Measurements from ENCODE around the gene ESYT3. TPM values are rescaled to one million over a fixed set of nuclear protein-coding genes. Genes with fewer than 3 reads are reported as not detected.
A peak's percentile ranks its signal among the peaks of the same experiment; 100 is the strongest.

ESYT3 gene
- total and polyA plus RNA-seq, 2 of the 8 experiments (the other 6 are each of a cell fraction or from before 2014, with no cell fraction given) = 4.4 to 7.3 TPM

DNA sequence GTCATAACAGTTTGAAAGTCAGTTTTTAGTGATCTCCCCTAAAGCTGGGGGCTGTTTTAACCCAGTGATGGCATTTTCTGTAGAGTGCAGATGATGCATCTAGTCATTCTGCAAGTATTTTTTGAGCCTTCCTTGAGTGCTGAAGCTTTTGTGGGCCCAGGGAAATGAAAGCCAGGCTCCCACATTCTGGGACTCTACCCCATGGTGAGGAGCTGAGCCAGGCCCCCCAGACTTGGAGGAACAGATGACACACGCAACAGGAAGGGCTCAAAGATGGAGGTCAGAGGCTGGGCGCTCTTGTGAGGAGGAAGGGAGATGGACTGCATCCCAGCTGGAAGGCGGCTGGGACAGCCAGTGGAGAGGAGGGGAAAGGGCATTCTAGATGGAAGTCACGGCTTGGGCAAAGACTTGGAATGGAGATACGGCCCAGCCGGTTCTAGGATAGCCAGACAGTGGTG lies 45.2 kb upstream of the ESYT3 start:
- H2AFZ ChIP-seq (ENCODE audit: low read length) = no peak overlapping the region
- POLR2A ChIA-PET (ENCODE audit: partially characterized antibody) = interaction anchor here (1.0 kb wide), 1 partner anchor 17 kb away, joined by 3 read pairs; no protein-coding TSS in a partner anchor
- no peak overlapping the region for H3K18ac ChIP-seq (ENCODE audit: extremely low read depth, low read length)
- H3K23ac ChIP-seq (ENCODE audit: insufficient read length) = no peak overlapping the region
- no peak overlapping the region for H3K4me2 ChIP-seq (ENCODE audit: insufficient read depth in 1 of 2, low read depth in 2 of 2, low read length in 2 of 2)
- H4K8ac ChIP-seq (ENCODE audit: extremely low read depth, insufficient read depth, low read length) = peak overlapping the region; percentile 16; the same call in 1 of the 2 replicates
- no peak overlapping the region for H3K4ac ChIP-seq (replicated peaks; ENCODE audit: insufficient read length, low read depth, low read length)
- H3K9me3 ChIP-seq (ENCODE audit: insufficient read depth in 2 of 2, low read depth in 1 of 2, low read length in 1 of 2) = no peaks in the 10 kb centered on the region
- no peaks in the 10 kb centered on the region for H3K27me3 ChIP-seq (replicated peaks in 1 of 4; ENCODE audit: control insufficient read depth in 3 of 4, extremely low read depth in 1 of 4, insufficient read depth in 3 of 4, low read length in 3 of 4)
- no peaks in the 10 kb centered on the region for H4K20me1 ChIP-seq (replicated peaks in 1 of 2; ENCODE audit: control insufficient read depth in 1 of 2, insufficient read depth in 2 of 2, low read length in 2 of 2)
- no peak overlapping the region for H2BK20ac ChIP-seq (ENCODE audit: low read length)
- H2BK15ac ChIP-seq (ENCODE audit: low read length) = no peak overlapping the region
- no peak overlapping the region for H4K91ac ChIP-seq (replicated peaks; ENCODE audit: insufficient read length, low read length)
- H2BK120ac ChIP-seq (replicated peaks; ENCODE audit: low read depth, low read length) = no peak overlapping the region
- CTCF ChIA-PET (ENCODE audit: partially characterized antibody) = interaction anchor here (0.7 to 2.4 kb wide), 6 partner anchors 12 to 337 kb away, joined by 3 to 7 read pairs (median 4); no protein-coding TSS in a partner anchor
- H3K4me1 ChIP-seq (replicated peaks in 1 of 4; ENCODE audit: control insufficient read depth in 3 of 4, insufficient read depth in 4 of 4, low read length in 3 of 4) = peaks cover 0 to 4% (median 0%) of the 10 kb centered on the region in 4 experiments; a peak in 1 of 7 replicates
- no peak for DNase-seq (ENCODE audit: low read depth in 1 of 2, low spot score in 2 of 2)
- H2BK5ac ChIP-seq (ENCODE audit: low read depth, low read length) = no peak overlapping the region
- H3K27ac ChIP-seq (ENCODE audit: low read depth, low read length) = no peak overlapping the region
- H3K36me3 ChIP-seq (ENCODE audit: control insufficient read depth in 2 of 4, insufficient read depth in 4 of 4, low read length in 3 of 4) = no peaks in the 10 kb centered on the region
- no peak overlapping the region for H4K5ac ChIP-seq (ENCODE audit: insufficient read length, low read depth, low read length)
- H3K23me2 ChIP-seq (ENCODE audit: low read depth, low read length) = no peaks in the 10 kb centered on the region
- H3K14ac ChIP-seq (ENCODE audit: insufficient read length) = no peak overlapping the region
- no peaks in the 10 kb centered on the region for H3K79me2 ChIP-seq (ENCODE audit: control insufficient read depth in 1 of 2, insufficient read depth in 2 of 2, low read length in 2 of 2)
- no peak overlapping the region for H3K56ac ChIP-seq (replicated peaks; ENCODE audit: insufficient read length, low read depth, low read length)
- H3K9ac ChIP-seq (replicated peaks in 1 of 4; ENCODE audit: extremely low read depth in 1 of 4, low read depth in 3 of 4, low read length in 3 of 4) = no peak overlapping the region
- no peak overlapping the region for H2AK5ac ChIP-seq (ENCODE audit: low read depth, low read length)
- WGBS, 2 experiments (ENCODE audit: extremely low coverage in 1 of 2, insufficient coverage in 1 of 2, insufficient read length in 1 of 2, insufficient replicate concordance in 2 of 2, low coverage in 1 of 2, low lambda C conversion rate in 2 of 2, missing lambda C conversion rate in 1 of 2) = 89% methylated on average over 6 of the region's 6 CpGs; no CpG with 5 or more reads in 1 of the 2 experiments
- H3K4me3 ChIP-seq (ENCODE audit: extremely low read depth in 1 of 4, insufficient read depth in 2 of 4, low read depth in 3 of 4, low read length in 4 of 4) = no peak overlapping the region
- H3K79me1 ChIP-seq (ENCODE audit: low read depth, low read length) = no peaks in the 10 kb centered on the region
- FAIRE-seq = no peak
- H2BK12ac ChIP-seq (ENCODE audit: low read depth, low read length) = no peak overlapping the region
- TF ChIP-seq GABPA (IDR thresholded peaks at IDR 0.05; ENCODE audit: borderline replicate concordance, insufficient read depth, low read length) (no peak), CHD1 (IDR thresholded peaks at IDR 0.05; ENCODE audit: low read depth, low read length) (no peak), PHF8 (conservative IDR thresholded peaks at IDR 0.05; ENCODE audit: low read depth, low read length) (no peak), HDAC2 (IDR thresholded peaks at IDR 0.05; ENCODE audit: borderline replicate concordance in 1 of 2, low read depth in 2 of 2, low read length in 2 of 2) (no peak), TAF7 (optimal IDR thresholded peaks at IDR 0.05; ENCODE audit: borderline replicate concordance, low read depth, low read length) (no peak), RFX5 (IDR thresholded peaks at IDR 0.05; ENCODE audit: borderline replicate concordance, low read depth, low read length) (no peak), USF2 (IDR thresholded peaks at IDR 0.05; ENCODE audit: low read length) (no peak), JUN (IDR thresholded peaks at IDR 0.05; ENCODE audit: low read depth, low read length) (no peak)
- TF ChIP-seq, protein P1, sequence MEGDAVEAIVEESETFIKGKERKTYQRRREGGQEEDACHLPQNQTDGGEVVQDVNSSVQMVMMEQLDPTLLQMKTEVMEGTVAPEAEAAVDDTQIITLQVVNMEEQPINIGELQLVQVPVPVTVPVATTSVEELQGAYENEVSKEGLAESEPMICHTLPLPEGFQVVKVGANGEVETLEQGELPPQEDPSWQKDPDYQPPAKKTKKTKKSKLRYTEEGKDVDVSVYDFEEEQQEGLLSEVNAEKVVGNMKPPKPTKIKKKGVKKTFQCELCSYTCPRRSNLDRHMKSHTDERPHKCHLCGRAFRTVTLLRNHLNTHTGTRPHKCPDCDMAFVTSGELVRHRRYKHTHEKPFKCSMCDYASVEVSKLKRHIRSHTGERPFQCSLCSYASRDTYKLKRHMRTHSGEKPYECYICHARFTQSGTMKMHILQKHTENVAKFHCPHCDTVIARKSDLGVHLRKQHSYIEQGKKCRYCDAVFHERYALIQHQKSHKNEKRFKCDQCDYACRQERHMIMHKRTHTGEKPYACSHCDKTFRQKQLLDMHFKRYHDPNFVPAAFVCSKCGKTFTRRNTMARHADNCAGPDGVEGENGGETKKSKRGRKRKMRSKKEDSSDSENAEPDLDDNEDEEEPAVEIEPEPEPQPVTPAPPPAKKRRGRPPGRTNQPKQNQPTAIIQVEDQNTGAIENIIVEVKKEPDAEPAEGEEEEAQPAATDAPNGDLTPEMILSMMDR (IDR thresholded peaks at IDR 0.05; ENCODE audit: control extremely low read depth in 1 of 3, insufficient read depth in 1 of 3, low read depth in 1 of 3, low read length in 3 of 3) = no peak

Data from H1 (cell line).